GM18868 (cell line): ENCODE data around the gene SENP1.

ENCODE experiments used
- ATAC-seq: cut with Tn5 transposase; IDR thresholded peaks from one replicate; pipeline ENCODE4 v1.9.1; 2021; ENCODE audit warnings: mild to moderate bottlenecking, moderate library complexity; ENCODE audit not compliant: unreplicated experiment

SENP1 gene

DNA sequence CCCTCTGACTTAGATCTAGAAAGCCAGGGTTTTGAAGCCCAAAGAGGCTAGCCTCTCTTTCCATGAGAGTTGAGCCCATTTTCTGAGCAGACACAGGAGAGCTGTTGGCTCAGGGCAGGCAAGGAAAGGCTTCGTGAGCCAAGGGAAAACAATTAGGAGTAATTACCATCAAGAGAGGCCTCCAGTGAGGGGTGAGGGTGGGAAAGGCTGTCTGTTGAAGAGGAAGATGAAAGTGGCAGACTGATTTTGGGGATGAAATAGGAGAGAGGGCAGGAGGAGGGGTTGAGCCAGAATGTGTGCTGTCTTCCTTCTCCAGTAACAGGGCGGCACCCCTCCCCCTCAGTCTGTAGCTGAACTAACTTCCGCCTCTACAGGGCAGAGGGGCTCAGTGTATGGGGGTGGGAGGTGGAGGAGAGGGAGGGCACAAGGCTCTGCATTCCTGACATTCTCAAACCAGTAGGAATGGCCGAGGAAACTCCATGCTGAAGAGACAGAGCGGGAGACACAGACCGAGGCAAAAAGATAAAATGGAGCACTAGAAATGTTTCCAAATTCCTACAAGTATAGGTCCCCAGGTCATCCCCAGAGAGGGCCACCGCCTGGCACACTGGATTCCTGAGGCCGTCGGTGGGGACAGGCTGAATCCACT is 68.5 kb downstream of the SENP1 start:
- no peak for ATAC-seq

DNA sequence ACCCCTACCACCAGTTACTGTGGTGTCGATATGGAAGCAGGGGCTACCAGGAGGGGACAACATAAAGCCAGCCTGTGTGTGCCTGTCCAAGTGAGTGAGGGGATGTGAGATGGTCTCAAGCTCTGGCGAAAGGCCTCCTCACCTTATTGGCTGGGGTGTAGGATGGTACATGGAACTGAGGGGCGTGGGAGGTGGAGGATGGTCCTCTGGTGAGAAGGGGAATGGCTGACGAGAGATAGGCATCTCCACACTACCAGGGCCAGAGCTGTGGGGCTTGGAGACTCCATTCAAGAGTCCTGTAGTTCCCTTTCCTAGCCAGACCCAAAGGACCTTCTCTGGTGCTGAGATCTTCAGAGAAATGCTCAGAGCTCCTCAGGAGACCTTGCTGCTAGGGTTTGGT is 69.1 kb downstream of the SENP1 start:
- no peak for ATAC-seq

DNA sequence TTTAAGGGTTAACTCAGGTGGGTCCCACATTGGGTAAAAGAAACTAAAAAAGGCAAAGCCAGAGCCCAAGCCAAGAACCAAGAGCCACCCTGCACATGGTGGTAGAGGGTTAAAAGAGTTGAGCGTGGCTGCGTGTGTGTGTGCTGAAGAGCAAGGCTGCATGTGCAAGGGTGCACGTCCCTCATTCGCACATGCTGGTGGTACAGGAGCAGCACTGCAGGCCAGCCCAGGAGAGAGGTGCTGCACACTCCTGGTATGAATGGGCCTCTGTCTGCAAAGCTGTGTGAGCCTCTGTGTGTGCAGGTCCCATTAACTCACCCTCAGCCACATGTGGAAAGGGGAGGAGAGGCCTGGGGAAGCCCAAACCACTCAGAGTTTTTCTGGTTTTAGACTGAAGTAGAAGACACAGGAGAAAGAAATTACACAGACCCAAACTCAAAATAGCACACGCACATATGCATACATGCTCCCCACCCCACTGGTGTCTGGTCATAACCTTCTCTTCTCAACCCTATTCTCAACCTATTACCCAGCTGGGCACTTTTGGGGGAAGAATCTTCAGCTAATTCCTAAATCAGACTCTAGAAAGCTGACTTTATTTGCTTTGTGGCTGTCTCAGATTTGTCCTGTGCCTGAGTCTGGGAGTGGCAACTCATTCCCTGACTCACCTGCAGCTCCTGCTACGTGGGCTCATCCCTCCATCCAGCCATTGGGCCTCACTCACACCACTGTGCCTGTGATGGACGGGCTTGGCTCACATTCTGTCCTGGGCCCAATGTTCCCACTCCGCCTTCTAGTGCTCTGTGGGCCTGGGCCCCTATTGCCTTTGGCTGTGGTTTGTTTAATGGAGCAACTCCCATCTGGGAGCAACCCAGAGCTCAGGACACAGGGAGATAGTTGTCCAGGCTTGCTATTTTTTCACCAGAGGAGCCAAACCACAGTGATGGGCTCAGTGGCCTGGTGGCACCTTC is 70.8 kb downstream of the SENP1 start:
- ATAC-seq: peak; percentile 72

DNA sequence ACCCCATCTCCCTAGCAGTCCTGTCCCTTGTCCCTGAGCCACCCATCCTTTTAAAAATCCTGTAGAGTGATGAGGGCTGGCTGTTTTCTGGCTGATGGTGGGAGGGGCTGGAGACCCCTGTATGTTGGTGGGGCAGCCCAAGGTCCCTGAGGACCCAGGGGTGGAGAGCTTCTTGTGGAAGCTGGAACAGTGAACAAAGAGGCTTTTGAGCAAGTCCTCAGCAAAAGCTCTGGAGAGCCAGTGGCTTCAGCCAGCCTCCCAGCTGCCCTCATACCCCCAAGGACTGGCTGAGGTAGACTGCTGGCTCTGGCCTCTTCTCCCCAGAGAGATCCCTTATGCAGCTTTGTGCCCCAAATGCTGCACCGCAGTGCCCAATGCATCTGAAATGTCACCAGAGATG is 72.4 kb downstream of the SENP1 start:
- ATAC-seq: no peak

DNA sequence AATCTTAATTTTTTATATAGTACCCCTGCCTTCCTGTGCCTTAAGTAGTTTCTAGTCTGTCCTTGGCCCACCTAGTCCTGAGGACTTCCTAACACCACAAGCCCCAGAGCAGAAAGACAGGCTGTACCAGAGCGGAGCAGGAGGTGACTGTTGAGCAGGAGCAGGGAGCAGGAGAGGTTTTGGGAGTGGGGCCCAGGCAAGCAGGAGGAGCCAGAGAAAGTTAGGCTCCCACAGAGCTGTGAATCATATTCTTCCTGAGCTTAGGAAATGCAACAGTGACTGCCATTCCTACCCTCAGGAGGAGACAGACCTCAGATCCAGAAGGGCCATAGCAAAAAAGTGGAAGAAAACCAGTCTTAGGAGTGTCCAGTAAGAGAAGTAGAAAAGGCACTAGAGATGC is 73.3 kb downstream of the SENP1 start:
- ATAC-seq: no peak

- ATAC-seq: no peak
Observed at GRCh38 chr12:48031135-48031960, 74.5 kb downstream of the SENP1 start.

- ATAC-seq: no peak
Observed at GRCh38 chr12:48030173-48030650, 75.7 kb downstream of the SENP1 start.

DNA sequence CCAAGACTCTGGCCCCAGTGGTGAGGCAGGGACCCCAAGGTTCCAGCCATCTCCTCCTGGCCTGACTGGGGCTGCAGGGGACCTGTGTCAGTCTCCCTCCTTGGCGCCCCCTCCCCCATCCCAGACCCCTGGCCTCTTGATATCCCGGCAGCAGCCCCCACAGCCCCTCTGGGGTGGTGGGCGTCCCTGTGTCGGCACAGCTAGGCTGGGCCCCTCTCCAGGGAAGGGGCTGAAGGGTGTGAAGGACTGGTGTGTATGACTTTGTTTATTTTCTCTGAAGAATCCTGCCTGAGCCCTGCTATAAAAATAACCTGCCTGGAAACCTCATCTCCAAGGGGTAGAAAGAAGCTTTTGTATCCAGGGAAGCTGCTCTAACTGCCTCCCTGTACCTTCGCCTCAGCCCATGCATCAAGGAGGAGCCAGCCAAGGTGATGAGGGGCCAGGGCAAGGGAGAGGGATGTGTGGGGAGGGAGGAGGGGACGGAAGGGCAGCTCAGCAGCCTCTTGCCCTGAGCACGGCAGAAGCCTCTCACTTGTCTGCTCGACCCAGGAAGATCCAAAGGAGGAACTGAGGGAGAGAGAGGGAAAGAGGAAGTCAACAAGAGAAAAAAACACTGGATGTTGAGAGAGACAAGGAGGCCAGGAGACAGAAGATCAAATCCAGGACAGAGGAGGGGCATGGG is 76.2 kb downstream of the SENP1 start:
- no peak for ATAC-seq

DNA sequence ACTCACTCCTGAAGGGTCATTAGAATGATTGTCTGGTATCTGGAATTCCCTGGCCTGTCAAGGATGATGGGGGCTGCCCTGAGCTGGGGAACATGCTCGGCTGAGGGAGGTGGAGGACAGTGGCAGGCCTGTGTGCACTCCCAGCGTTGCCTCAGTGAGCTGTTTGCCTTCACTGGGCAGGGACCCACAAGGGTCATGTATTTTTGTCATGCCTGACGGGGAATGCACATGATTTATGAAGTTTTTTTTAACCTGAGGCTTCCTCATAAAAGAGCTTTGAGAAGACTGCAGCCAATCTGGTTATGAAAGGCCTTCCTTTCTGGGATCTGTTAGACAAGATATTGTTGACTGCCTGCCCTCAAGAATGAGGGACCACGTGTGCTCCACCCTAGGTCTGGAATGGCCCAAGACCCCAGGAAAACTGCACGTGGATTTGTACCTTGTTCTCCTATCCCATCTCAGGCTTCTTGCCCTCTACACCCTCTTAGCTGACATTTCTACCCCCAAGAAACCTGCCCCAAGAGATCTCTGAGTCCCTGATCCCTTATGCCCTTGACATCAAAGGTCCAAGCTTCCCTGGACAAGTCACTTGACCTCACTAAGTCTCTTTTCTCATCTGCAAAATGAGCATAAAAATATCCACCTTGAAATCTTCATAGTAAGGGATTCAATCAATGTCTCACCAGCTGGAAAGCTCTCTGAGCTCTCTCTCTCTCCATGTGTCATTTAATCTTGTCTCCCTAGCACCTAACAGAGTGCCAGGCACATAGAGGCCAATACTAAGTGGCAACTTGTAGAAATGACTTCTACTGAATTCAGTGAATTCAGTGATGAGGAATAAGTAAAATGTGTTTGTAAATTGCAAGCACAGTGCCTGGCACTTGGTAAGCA is 77.1 kb downstream of the SENP1 start:
- no peak for ATAC-seq

DNA sequence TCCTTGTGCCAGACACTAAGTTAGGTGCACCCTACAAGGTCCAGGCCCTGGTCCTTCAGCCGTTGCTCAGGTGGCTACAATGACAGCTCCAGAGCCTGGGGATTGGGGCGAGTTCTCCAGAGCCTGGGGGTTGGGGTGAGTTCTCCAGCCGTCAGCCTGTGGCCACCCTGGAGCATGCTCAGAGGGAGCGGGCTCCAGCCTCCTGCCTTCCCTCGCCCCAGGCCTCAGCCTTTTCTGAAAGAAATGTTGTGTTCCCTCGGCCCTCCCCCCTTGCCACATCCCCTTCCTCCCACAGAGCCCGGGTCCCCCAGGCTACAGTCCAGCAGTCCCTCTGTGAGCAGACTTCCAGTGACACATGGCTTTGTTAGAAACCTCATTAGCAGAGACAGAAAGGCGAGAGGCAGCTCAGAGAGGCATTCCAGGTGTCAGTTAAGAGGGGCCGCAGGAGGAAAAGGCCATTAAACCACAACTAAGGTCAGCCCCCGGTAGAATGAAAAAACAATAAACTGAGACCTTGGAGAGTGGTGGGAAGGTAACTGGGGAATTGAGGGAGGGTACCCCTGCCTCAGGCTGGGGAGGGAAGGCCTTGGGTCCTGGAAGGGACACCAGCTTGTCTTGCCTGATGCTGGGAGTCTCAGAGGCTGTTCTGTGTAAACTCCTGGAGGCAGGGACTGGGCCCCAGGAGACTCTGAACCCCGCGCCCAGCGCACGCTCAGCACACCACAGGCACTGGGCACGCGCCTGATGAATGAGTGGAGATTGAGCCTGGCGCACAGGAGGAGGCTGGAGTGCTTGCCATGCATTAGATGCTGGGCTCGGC is 78.5 kb downstream of the SENP1 start:
- ATAC-seq: no peak

DNA sequence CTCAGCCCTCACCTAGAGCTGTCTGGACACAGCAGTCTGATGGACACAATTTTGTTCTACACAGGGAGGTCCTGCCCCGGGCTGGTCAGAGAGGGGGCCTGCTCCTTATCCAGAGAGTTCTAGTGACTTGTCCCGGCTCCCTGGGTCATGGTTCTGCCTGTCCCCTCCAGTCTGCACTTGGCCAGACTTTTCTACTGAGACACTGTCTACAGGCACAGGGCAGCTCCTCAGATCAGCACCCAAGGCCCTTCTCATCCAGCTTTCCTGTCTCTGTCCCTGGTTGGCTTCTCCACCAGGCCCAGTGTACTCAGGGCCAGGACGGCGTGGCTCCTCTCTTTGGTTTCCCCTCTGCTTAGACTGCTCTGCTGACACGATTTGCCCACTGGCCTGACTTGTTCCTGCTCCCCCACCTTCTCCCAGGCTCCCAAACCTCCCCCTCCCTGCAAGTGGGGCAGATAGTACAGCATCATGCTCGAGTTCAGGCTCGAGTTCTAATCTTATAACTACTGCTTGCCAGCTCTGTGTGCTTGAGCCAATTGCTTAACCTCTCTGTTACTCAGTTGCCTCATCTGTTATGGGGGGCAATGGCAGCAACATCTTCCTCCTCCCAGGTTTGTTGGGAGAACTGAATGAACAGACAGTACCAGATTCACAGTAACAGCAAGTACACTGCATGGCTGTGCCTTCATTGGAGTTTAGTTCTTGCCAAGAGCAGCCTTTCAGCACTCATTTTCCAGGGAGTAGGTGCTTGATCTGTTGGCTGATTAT is 79.6 kb downstream of the SENP1 start:
- no peak for ATAC-seq

DNA sequence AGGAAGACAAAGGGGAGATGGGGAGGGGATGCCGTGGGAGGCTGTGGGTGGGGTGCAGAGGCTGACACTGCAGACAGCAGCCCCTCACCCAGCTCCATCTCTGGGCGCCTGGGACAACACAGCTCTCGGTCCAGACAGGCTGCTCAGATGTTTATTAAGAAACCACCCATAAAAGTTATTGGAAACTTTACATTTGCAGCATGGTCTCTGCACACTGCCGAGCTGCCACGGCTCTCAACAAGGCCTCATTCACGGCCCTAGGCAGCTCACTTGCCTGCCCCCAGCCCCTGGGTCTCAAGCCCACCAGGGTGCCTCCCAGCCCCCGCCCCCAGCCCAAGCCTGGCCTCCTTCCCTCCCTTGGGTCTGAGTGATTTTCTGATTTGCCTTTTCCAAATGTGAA is 80.6 kb downstream of the SENP1 start:
- ATAC-seq: no peak

- ATAC-seq: no peak
Observed at GRCh38 chr12:48024735-48025134, 81.1 kb downstream of the SENP1 start.

DNA sequence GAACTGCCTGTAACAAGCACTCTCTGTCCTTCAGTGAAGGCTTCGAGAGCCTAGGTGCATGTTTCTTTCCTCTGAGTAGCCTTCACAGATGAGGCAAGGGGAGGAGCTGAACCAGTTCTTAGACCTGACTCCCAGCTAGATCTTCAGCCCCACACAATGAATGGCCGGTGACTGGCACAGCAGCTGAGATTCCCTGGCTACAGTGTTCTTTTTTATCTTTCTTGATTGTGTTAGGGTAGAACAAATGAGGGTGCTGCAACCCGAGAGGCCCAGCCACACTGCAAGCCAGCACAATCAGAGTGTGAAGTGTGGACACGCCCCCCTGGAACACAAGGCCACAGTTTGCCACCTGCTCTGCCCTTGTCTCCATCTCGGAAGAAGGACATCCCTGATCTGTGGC is 82.5 kb downstream of the SENP1 start:
- ATAC-seq: no peak

DNA sequence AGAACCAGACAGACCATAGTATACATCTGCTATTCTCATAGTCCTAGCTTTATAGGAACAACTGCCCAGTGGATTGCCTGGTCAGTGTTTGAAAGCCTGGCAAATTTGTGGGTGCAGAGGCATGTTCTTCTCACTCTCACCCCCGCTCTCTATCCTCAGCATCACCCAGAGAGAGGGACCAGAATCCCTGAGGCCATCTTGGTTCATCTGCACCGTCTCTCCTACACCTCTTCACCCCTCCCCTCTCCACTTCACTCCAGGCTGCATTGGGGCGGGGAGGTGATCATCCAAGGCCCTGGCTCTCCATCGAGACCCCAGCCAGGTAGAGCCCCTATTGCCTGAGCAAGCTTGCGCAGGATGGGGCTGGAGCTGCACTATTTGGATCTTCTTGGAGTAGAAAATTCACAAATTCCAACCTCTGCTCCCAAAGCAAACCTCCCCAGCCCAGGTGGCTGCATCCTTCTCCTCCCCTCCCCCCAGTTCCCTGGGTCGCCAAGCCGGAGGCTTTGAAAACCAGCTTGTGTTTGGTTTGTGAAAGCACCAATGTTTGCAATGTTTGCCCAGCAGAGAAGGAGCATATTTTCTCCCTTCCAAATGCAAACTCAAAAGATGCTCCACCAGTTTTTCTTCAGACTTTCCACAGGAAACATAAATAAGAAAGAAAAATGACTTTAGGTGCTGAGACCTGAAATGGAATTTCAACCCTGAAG is 83.0 kb downstream of the SENP1 start:
- ATAC-seq: no peak

GRCh38 chr12:48022180-48022521 is 83.7 kb downstream of the SENP1 start:
- ATAC-seq: no peak

DNA sequence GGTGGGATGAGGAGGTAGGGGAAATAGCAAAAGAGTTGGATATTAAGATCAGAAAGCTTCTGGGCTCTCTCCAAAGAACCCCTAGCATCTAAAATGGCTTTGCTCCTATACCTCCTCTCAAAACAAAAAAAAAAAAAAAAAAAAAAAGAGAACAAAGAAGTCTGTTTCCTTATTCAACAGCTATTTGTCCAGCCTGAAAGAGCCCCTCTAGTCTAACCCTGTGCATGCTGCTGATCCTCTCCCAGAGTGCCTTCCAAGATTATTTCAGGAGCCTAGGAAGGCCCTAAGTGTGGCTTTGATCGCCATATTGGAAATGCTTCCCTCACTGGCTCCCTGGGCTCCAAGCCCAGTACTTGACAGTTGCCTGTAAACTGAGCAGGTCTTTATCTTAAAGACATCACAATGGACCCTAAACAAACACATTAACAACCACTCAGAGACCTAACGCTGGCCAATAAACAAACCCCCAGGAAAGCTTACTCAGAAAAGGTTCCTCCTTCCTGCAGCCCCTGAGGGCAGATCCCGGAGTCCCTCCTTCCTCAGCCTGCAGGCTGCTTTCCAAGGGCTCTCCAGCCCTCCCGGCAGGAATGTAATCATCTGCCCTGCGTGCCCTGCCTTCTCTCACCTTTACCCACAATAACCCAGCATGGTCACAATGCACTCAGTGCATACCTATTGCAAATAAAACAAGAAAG is 84.2 kb downstream of the SENP1 start:
- no peak for ATAC-seq
